Measurements from ENCODE around the gene EPOP. TPM values are rescaled to one million over a fixed set of nuclear protein-coding genes. Genes with fewer than 3 reads are reported as not detected.

The EPOP gene
- total and polyA plus RNA-seq, 2 experiments from 2014 or later = 0.37 to 0.93 TPM

DNA sequence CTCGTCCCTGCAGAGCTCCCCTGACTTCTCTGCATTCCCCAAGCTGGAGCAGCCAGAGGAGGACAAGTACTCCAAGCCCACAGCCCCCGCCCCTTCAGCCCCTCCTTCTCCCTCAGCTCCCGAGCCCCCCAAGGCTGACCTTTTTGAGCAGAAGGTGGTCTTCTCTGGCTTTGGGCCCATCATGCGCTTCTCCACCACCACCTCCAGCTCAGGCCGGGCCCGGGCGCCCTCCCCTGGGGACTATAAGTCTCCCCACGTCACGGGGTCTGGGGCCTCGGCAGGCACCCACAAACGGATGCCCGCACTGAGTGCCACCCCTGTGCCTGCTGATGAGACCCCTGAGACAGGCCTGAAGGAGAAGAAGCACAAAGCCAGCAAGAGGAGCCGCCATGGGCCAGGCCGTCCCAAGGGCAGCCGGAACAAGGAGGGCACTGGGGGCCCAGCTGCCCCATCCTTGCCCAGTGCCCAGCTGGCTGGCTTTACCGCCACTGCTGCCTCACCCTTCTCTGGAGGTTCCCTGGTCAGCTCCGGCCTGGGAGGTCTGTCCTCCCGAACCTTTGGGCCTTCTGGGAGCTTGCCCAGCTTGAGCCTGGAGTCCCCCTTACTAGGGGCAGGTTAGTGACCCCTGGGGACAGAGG is 41.7 kb upstream of the EPOP start:
- no peak for DNase-seq (ENCODE audit: low spot score)
- no peaks in the 10 kb centered on the region for H3K9me3 ChIP-seq (ENCODE audit: low read depth)
- H3K4me3 ChIP-seq = no peak overlapping the region
- H3K27me3 ChIP-seq = no peaks in the 10 kb centered on the region
- 95% methylated on average over 16 of the region's 18 CpGs for WGBS (ENCODE audit: low lambda C conversion rate, missing lambda C conversion rate)
- no peak overlapping the region for H2AFZ ChIP-seq
- no peaks in the 10 kb centered on the region for H3K79me2 ChIP-seq
- no peaks in the 10 kb centered on the region for H3K9me2 ChIP-seq (replicated peaks; ENCODE audit: insufficient read depth)
- H3K36me3 ChIP-seq (replicated peaks; ENCODE audit: insufficient read depth, low read depth) = no peaks in the 10 kb centered on the region
- no peak overlapping the region for H3K27ac ChIP-seq
- H3K4me1 ChIP-seq (ENCODE audit: insufficient read depth) = peaks cover 10% of the 10 kb centered on the region
- H3K4me2 ChIP-seq = no peak overlapping the region
- TF ChIP-seq EZH2phosphoT487 (IDR thresholded peaks at IDR 0.05; ENCODE audit: low read depth, severe bottlenecking, unreplicated experiment) (no peak), EZH2 (IDR thresholded peaks at IDR 0.05; ENCODE audit: borderline replicate concordance) (no peak)
- TF ChIP-seq, protein P1, sequence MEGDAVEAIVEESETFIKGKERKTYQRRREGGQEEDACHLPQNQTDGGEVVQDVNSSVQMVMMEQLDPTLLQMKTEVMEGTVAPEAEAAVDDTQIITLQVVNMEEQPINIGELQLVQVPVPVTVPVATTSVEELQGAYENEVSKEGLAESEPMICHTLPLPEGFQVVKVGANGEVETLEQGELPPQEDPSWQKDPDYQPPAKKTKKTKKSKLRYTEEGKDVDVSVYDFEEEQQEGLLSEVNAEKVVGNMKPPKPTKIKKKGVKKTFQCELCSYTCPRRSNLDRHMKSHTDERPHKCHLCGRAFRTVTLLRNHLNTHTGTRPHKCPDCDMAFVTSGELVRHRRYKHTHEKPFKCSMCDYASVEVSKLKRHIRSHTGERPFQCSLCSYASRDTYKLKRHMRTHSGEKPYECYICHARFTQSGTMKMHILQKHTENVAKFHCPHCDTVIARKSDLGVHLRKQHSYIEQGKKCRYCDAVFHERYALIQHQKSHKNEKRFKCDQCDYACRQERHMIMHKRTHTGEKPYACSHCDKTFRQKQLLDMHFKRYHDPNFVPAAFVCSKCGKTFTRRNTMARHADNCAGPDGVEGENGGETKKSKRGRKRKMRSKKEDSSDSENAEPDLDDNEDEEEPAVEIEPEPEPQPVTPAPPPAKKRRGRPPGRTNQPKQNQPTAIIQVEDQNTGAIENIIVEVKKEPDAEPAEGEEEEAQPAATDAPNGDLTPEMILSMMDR (IDR thresholded peaks at IDR 0.05; ENCODE audit: poor library complexity) = no peak
- H4K20me1 ChIP-seq (ENCODE audit: insufficient read depth, poor library complexity, severe bottlenecking) = no peaks in the 10 kb centered on the region

DNA sequence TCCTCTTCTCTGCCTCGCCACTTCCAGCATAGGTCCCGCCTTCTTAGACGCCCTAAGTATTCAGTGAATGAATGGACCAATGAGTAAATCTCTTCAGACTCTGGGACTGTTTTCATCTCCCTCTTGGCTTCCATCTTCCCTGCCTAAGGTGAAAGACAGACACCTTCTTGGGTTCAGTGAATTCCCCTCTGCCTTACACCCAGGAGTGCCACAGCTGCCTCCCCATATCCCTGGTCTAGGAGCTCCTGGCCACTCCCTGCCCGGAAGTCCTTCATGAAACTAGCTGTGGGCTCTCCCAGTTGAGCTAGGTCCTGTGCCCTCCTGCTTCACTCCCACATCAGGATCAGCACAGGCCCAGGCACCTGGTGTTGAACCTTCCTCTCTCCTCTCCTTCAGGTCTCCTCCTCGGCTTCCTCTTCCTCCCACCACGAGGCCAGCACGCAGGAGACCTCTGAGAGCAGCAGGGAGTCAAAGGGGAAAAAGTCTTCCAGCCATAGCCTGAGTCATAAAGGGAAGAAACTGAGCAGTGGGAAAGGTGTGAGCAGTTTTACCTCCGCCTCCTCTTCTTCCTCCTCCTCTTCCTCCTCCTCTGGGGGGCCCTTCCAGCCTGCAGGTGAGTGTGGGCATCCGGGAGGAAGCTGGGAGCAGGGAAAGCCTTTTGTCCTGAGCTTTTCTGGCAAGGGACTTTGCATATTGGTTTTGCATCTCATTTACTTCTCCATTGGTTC is 40.6 kb upstream of the EPOP start:
- H3K27me3 ChIP-seq = no peaks in the 10 kb centered on the region
- H3K79me2 ChIP-seq = no peaks in the 10 kb centered on the region
- no peaks in the 10 kb centered on the region for H3K36me3 ChIP-seq (replicated peaks; ENCODE audit: insufficient read depth, low read depth)
- H4K20me1 ChIP-seq (ENCODE audit: insufficient read depth, poor library complexity, severe bottlenecking) = no peaks in the 10 kb centered on the region
- H3K4me3 ChIP-seq = no peak overlapping the region
- 87% methylated on average over 9 of the region's 9 CpGs for WGBS (ENCODE audit: low lambda C conversion rate, missing lambda C conversion rate)
- peaks cover 10% of the 10 kb centered on the region for H3K4me1 ChIP-seq (ENCODE audit: insufficient read depth)
- no peak overlapping the region for H3K4me2 ChIP-seq
- TF ChIP-seq, protein P1 (IDR thresholded peaks at IDR 0.05; ENCODE audit: poor library complexity) = no peak
- no peak for TF ChIP-seq EZH2 (IDR thresholded peaks at IDR 0.05; ENCODE audit: borderline replicate concordance)
- TF ChIP-seq EZH2phosphoT487 (IDR thresholded peaks at IDR 0.05; ENCODE audit: low read depth, severe bottlenecking, unreplicated experiment) = no peak
- H3K9me2 ChIP-seq (replicated peaks; ENCODE audit: insufficient read depth) = no peaks in the 10 kb centered on the region
- DNase-seq (ENCODE audit: low spot score) = no peak
- no peak overlapping the region for H2AFZ ChIP-seq
- no peaks in the 10 kb centered on the region for H3K9me3 ChIP-seq (ENCODE audit: low read depth)
- H3K27ac ChIP-seq = no peak overlapping the region

DNA sequence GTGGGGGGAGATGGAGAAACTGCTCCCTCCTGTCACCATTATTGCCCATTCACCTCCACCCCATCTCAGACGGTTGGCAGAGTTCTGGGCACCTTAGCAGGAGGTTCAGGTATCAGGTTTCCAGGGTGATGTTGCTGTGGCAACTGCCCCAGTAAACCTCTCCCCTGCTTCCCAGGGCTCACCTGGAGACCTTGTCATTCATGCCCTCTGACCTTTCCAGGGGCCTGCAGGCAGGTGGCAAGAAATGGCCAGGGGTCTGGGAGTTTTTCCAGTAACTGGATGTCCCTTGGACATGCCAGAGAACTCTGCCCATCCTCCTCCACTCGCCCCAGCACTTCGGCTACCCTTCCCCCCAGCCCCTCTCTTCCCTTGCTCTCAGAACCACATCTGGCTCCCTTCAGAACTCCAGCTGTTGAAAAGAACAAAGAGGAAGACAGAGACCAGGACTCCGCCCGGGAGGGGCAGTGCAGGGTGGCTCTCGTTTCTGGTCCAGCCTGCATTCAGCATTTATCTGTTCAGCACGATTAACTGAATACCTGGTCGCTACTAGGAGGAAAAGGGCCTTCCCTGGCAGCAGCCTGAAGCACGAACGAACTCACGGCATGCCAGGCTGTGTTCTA is 38.8 kb upstream of the EPOP start:
- H3K36me3 ChIP-seq (replicated peaks; ENCODE audit: insufficient read depth, low read depth) = no peaks in the 10 kb centered on the region
- TF ChIP-seq, protein P1 (IDR thresholded peaks at IDR 0.05; ENCODE audit: poor library complexity) = no peak
- TF ChIP-seq EZH2phosphoT487 (IDR thresholded peaks at IDR 0.05; ENCODE audit: low read depth, severe bottlenecking, unreplicated experiment) (no peak), EZH2 (IDR thresholded peaks at IDR 0.05; ENCODE audit: borderline replicate concordance) (no peak)
- H3K4me2 ChIP-seq = no peak overlapping the region

More for the DNA sequence above, 38.8 kb upstream of the EPOP start:
- H3K27ac ChIP-seq = no peak overlapping the region
- H4K20me1 ChIP-seq (ENCODE audit: insufficient read depth, poor library complexity, severe bottlenecking) = no peaks in the 10 kb centered on the region
- no peaks in the 10 kb centered on the region for H3K9me2 ChIP-seq (replicated peaks; ENCODE audit: insufficient read depth)
- no peak overlapping the region for H2AFZ ChIP-seq
- H3K9me3 ChIP-seq (ENCODE audit: low read depth) = no peaks in the 10 kb centered on the region
- no peak overlapping the region for H3K4me3 ChIP-seq
- no peaks in the 10 kb centered on the region for H3K27me3 ChIP-seq
- DNase-seq (ENCODE audit: low spot score) = no peak
- no peaks in the 10 kb centered on the region for H3K4me1 ChIP-seq (ENCODE audit: insufficient read depth)
- 73% methylated on average over 11 of the region's 11 CpGs for WGBS (ENCODE audit: low lambda C conversion rate, missing lambda C conversion rate)
- H3K79me2 ChIP-seq = peaks cover 4% of the 10 kb centered on the region
